HepG2 (cell line): ENCODE results near the gene ETV6. TPM values are rescaled to one million over a fixed set of nuclear protein-coding genes. Genes with fewer than 3 reads are reported as not detected.

Experiments
- ATRX ChIP-seq: sonication (generic); formaldehyde crosslinking; IDR thresholded peaks from 2 replicates; pipeline ENCODE4 v1.4.0; 2020; ENCODE audit warnings: missing genetic modification reagents, borderline replicate concordance
- ELF4 ChIP-seq: sonication (generic); formaldehyde crosslinking; IDR thresholded peaks from 2 replicates; pipeline ENCODE4 v1.5.0; 2020; ENCODE audit warnings: missing genetic modification reagents, mild to moderate bottlenecking, moderate library complexity, borderline replicate concordance
- FOXK2 ChIP-seq: fragments of 450-650 bp; IDR thresholded peaks from 2 replicates; pipeline ENCODE4 v1.6.1; 2016
- HNF4A ChIP-seq: sonication (generic); formaldehyde crosslinking; IDR thresholded peaks from 2 replicates; pipeline ENCODE4 v1.4.0; 2020; ENCODE audit warnings: missing genetic modification reagents
- KDM5B ChIP-seq: sonication (generic); formaldehyde crosslinking; IDR thresholded peaks from 2 replicates; pipeline ENCODE4 v1.4.0; 2020; ENCODE audit warnings: missing genetic modification reagents, mild to moderate bottlenecking, borderline replicate concordance
- MYNN ChIP-seq: sonication (generic); formaldehyde crosslinking; IDR thresholded peaks from 2 replicates; pipeline ENCODE4 v1.4.0; 2020; ENCODE audit warnings: mild to moderate bottlenecking, low read depth, missing genetic modification reagents
- PAWR ChIP-seq: sonication (generic); formaldehyde crosslinking; IDR thresholded peaks from 2 replicates; pipeline ENCODE4 v1.4.0; 2020; ENCODE audit warnings: missing genetic modification reagents, mild to moderate bottlenecking, borderline replicate concordance
- POLR2A ChIP-seq, 2 experiments: IDR thresholded peaks; 2 replicates each; pipeline ENCODE4 v1.6.1; 2011; ENCODE audit warnings: low read depth in 2 of 2, low read length in 2 of 2, mild to moderate bottlenecking in 1 of 2, moderate library complexity in 1 of 2; ENCODE audit not compliant: insufficient read depth in 1 of 2
- RXRA ChIP-seq: sonication (generic); formaldehyde crosslinking; IDR thresholded peaks from 2 replicates; pipeline ENCODE4 v1.5.1; 2020; ENCODE audit warnings: missing genetic modification reagents
- SAP130 ChIP-seq: IDR thresholded peaks from 2 replicates; pipeline ENCODE4 v1.6.1; 2016; ENCODE audit warnings: low read depth
- U2AF1 ChIP-seq: fragments of 200-400 bp; formaldehyde crosslinking; optimal IDR thresholded peaks from 2 replicates; pipeline ENCODE3; 2017; ENCODE audit warnings: mild to moderate bottlenecking, low read depth, low read length
- ZBTB20 ChIP-seq: sonication (generic); formaldehyde crosslinking; IDR thresholded peaks from 2 replicates; pipeline ENCODE4 v1.8.1; 2023; ENCODE audit warnings: missing genetic modification reagents, low read depth, mild to moderate bottlenecking, borderline replicate concordance
- ZFYVE20 ChIP-seq: sonication (generic); formaldehyde crosslinking; IDR thresholded peaks from 2 replicates; pipeline ENCODE4 v1.8.0; 2023; ENCODE audit warnings: low read depth, mild to moderate bottlenecking, moderate library complexity, missing genetic modification reagents, borderline replicate concordance
- ZNF251 ChIP-seq: sonication (generic); formaldehyde crosslinking; IDR thresholded peaks from 2 replicates; pipeline ENCODE4 v1.9.0; 2021; ENCODE audit warnings: mild to moderate bottlenecking, missing genetic modification reagents
- ZNF331 ChIP-seq: sonication (generic); formaldehyde crosslinking; IDR thresholded peaks from 2 replicates; pipeline ENCODE4 v1.4.0; 2020; ENCODE audit warnings: missing genetic modification reagents
- ZNF335 ChIP-seq: sonication (generic); formaldehyde crosslinking; IDR thresholded peaks from 2 replicates; pipeline ENCODE4 v1.4.0; 2020; ENCODE audit warnings: missing genetic modification reagents
- ZNF468 ChIP-seq: sonication (generic); formaldehyde crosslinking; IDR thresholded peaks from 2 replicates; pipeline ENCODE4 v1.8.0; 2022; ENCODE audit warnings: mild to moderate bottlenecking, moderate library complexity, missing genetic modification reagents
- polyA plus RNA-seq, 8 experiments: library from polyadenylated mRNA; depleted of rRNA in 3 of 8; stranded (reverse) in 7 of 8; unstranded in 1 of 8; fragments of >200 nt; fragmentation: Illumina TruSeq in 4 of 8; extraction: Trizol in 4 of 8; gene quantifications; 2 replicates each; pipeline versions ENCODE4 v1.2.1 to v1.2.3, GENCODE V29; 2011 to 2016; ENCODE audit warnings: low read depth in 4 of 8, missing spikeins in 1 of 8, mixed read lengths in 1 of 8; ENCODE audit not compliant: insufficient read depth in 1 of 8
- total RNA-seq, 5 experiments: library from RNA; depleted of rRNA; stranded (reverse); fragments of >200 nt; fragmentation: Illumina TruSeq; extraction: Trizol; gene quantifications; 2 replicates each; pipeline ENCODE4 v1.2.3, GENCODE V29; 2016; ENCODE audit warnings: low read depth in 1 of 5
- TF ChIP-seq, protein P1 (sequence below): sonication (generic); formaldehyde crosslinking; IDR thresholded peaks from 2 replicates; pipeline ENCODE4 v1.4.0; 2020; ENCODE audit warnings: mild to moderate bottlenecking, missing genetic modification reagents, borderline replicate concordance
- TF ChIP-seq, protein P2 (sequence below): sonication (generic); formaldehyde crosslinking; conservative IDR thresholded peaks from 2 replicates; pipeline ENCODE4 v1.8.0; 2022; ENCODE audit warnings: low read depth, missing genetic modification reagents
- TF ChIP-seq, protein P3 (sequence below): IDR thresholded peaks from 2 replicates; pipeline ENCODE4 v1.6.1; 2012; ENCODE audit warnings: inconsistent platforms
- TF ChIP-seq, protein P4 (sequence below): sonication (generic); formaldehyde crosslinking; IDR thresholded peaks from 2 replicates; pipeline ENCODE4 v1.5.0; 2020; ENCODE audit warnings: mild to moderate bottlenecking, missing genetic modification reagents, moderate library complexity

The ETV6 gene
- total and polyA plus RNA-seq, 2 of the 13 experiments (the other 11 are each of a cell fraction or from before 2014, with no cell fraction given), result 2.2 to 3.0 TPM

DNA sequence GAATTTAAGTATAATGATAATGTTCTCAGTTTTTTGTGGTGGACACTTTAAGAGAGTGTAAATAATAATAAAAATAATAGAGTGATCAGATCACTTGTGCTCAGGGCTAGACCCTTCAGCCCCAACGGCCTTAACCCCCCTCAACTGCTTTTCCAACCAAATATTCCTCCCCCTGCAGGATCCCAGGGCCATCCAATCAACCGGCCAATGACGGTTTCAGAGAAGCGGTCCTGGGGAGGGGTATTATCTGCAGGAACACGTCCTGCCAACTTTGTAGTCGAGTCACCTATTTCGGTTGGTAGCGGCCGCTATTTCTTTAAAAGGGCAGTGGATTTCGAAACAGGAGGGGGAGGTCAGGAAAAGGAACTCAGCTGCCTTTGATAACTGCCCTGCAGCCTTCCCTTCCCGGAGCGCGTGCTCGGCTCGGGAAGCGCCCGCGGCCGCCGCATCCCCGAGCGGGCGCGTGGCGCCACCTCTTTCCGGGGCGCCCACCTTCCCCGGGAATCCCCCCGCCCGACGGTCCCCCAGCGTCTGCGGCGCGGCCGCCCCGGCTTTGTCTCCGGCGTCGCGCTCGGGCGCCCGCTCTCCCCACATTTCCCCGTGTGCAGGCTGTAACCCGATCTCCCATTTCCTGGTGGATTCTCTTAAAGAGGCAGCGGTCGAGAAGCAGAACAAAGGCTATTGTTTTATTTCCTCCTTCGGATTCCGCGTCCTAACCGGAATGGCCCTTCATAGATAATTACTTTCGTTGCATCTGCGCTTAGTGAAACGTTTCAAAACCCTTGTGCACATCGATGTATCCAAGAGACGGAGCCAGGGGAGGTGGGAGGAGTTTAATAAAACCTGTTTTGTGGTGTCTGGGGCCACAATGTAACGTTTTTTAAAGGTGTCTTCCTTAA, 711 bp upstream of the ETV6 start (continued):
- TF ChIP-seq, protein P1, sequence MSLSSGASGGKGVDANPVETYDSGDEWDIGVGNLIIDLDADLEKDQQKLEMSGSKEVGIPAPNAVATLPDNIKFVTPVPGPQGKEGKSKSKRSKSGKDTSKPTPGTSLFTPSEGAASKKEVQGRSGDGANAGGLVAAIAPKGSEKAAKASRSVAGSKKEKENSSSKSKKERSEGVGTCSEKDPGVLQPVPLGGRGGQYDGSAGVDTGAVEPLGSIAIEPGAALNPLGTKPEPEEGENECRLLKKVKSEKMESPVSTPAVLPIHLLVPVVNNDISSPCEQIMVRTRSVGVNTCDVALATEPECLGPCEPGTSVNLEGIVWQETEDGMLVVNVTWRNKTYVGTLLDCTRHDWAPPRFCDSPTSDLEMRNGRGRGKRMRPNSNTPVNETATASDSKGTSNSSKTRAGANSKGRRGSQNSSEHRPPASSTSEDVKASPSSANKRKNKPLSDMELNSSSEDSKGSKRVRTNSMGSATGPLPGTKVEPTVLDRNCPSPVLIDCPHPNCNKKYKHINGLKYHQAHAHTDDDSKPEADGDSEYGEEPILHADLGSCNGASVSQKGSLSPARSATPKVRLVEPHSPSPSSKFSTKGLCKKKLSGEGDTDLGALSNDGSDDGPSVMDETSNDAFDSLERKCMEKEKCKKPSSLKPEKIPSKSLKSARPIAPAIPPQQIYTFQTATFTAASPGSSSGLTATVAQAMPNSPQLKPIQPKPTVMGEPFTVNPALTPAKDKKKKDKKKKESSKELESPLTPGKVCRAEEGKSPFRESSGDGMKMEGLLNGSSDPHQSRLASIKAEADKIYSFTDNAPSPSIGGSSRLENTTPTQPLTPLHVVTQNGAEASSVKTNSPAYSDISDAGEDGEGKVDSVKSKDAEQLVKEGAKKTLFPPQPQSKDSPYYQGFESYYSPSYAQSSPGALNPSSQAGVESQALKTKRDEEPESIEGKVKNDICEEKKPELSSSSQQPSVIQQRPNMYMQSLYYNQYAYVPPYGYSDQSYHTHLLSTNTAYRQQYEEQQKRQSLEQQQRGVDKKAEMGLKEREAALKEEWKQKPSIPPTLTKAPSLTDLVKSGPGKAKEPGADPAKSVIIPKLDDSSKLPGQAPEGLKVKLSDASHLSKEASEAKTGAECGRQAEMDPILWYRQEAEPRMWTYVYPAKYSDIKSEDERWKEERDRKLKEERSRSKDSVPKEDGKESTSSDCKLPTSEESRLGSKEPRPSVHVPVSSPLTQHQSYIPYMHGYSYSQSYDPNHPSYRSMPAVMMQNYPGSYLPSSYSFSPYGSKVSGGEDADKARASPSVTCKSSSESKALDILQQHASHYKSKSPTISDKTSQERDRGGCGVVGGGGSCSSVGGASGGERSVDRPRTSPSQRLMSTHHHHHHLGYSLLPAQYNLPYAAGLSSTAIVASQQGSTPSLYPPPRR (CRISPR knock-in tag), result peak; percentile 46; the same call in 1 of the 2 replicates
- no peak for TF ChIP-seq HNF4A (CRISPR knock-in tag)
- TF ChIP-seq, protein P2, sequence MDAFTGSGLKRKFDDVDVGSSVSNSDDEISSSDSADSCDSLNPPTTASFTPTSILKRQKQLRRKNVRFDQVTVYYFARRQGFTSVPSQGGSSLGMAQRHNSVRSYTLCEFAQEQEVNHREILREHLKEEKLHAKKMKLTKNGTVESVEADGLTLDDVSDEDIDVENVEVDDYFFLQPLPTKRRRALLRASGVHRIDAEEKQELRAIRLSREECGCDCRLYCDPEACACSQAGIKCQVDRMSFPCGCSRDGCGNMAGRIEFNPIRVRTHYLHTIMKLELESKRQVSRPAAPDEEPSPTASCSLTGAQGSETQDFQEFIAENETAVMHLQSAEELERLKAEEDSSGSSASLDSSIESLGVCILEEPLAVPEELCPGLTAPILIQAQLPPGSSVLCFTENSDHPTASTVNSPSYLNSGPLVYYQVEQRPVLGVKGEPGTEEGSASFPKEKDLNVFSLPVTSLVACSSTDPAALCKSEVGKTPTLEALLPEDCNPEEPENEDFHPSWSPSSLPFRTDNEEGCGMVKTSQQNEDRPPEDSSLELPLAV (CRISPR knock-in tag), result no peak
- 0 out of 2 replicates have a peak, but pooled peaks have one; percentile 41 for TF ChIP-seq ZNF335 (CRISPR knock-in tag)
- TF ChIP-seq KDM5B (CRISPR knock-in tag), result peak; percentile 71; the same call in 1 of the 2 replicates
- TF ChIP-seq ZBTB20 (CRISPR knock-in tag), result no peak
- no peak for TF ChIP-seq U2AF1
- peak; percentile 8; the same call in 1 of the 2 replicates for TF ChIP-seq SAP130
- TF ChIP-seq, protein P3, sequence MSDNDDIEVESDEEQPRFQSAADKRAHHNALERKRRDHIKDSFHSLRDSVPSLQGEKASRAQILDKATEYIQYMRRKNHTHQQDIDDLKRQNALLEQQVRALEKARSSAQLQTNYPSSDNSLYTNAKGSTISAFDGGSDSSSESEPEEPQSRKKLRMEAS, result peak; percentile 81
- TF ChIP-seq POLR2A (IDR thresholded peaks at IDR 0.05; ENCODE audit: insufficient read depth in 1 of 2, low read depth in 2 of 2, low read length in 2 of 2), result peak; percentile 51 to 63; a peak in 2 of 4 replicates
- TF ChIP-seq RXRA (CRISPR knock-in tag), result 0 out of 2 replicates have a peak, but pooled peaks have one; percentile 27
- 0 out of 2 replicates have a peak, but pooled peaks have one; percentile 73 for TF ChIP-seq ZNF468 (CRISPR knock-in tag)
- TF ChIP-seq ZNF331 (CRISPR knock-in tag), result 0 out of 2 replicates have a peak, but pooled peaks have one; percentile 6
- TF ChIP-seq ZFYVE20, result no peak
- no peak for TF ChIP-seq ZNF251 (CRISPR knock-in tag)
- no peak for TF ChIP-seq MYNN (CRISPR knock-in tag)
- no peak for TF ChIP-seq PAWR
- no peak for TF ChIP-seq FOXK2
- TF ChIP-seq, protein P4, sequence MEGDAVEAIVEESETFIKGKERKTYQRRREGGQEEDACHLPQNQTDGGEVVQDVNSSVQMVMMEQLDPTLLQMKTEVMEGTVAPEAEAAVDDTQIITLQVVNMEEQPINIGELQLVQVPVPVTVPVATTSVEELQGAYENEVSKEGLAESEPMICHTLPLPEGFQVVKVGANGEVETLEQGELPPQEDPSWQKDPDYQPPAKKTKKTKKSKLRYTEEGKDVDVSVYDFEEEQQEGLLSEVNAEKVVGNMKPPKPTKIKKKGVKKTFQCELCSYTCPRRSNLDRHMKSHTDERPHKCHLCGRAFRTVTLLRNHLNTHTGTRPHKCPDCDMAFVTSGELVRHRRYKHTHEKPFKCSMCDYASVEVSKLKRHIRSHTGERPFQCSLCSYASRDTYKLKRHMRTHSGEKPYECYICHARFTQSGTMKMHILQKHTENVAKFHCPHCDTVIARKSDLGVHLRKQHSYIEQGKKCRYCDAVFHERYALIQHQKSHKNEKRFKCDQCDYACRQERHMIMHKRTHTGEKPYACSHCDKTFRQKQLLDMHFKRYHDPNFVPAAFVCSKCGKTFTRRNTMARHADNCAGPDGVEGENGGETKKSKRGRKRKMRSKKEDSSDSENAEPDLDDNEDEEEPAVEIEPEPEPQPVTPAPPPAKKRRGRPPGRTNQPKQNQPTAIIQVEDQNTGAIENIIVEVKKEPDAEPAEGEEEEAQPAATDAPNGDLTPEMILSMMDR, result no peak
- TF ChIP-seq ATRX (CRISPR knock-in tag), result no peak
- 0 out of 2 replicates have a peak, but pooled peaks have one; percentile 41 for TF ChIP-seq ELF4 (CRISPR knock-in tag)
